ENCODE data around the gene C9orf85. TPM values are rescaled to one million over a fixed set of nuclear protein-coding genes. Genes with fewer than 3 reads are reported as not detected.
A peak's percentile ranks its signal among the peaks of the same experiment; 100 is the strongest.

The C9orf85 gene
- total and polyA plus RNA-seq, 2 of the 8 experiments (the other 6 are each of a cell fraction or from before 2014, with no cell fraction given), result 6.3 to 14.5 TPM

GRCh38 chr9:71985297-71985911, 74.0 kb downstream of the C9orf85 start:
- no peaks in the 10 kb centered on the region for H3K36me3 ChIP-seq (ENCODE audit: control insufficient read depth in 2 of 4, insufficient read depth in 4 of 4, low read length in 3 of 4)
- H2BK12ac ChIP-seq (ENCODE audit: low read depth, low read length), result no peak overlapping the region
- no peaks in the 10 kb centered on the region for H3K9me3 ChIP-seq (ENCODE audit: insufficient read depth in 2 of 2, low read depth in 1 of 2, low read length in 1 of 2)
- CTCF ChIA-PET (ENCODE audit: partially characterized antibody), result interaction anchor here (0.6 to 1.9 kb wide), 14 partner anchors 9 to 872 kb away, joined by 3 to 22 read pairs (median 4); no protein-coding TSS in a partner anchor
- H3K23me2 ChIP-seq (ENCODE audit: low read depth, low read length), result no peaks in the 10 kb centered on the region
- H3K79me2 ChIP-seq (ENCODE audit: control insufficient read depth in 1 of 2, insufficient read depth in 2 of 2, low read length in 2 of 2), result no peaks in the 10 kb centered on the region
- H2BK5ac ChIP-seq (ENCODE audit: low read depth, low read length), result no peak overlapping the region
- H3K27me3 ChIP-seq (replicated peaks in 1 of 4; ENCODE audit: control insufficient read depth in 3 of 4, extremely low read depth in 1 of 4, insufficient read depth in 3 of 4, low read length in 3 of 4), result no peaks in the 10 kb centered on the region
- no peak overlapping the region for H4K8ac ChIP-seq (ENCODE audit: extremely low read depth, insufficient read depth, low read length)
- no peak overlapping the region for H3K23ac ChIP-seq (ENCODE audit: insufficient read length)
- H3K27ac ChIP-seq (ENCODE audit: low read depth, low read length), result no peak overlapping the region
- H4K20me1 ChIP-seq (replicated peaks in 1 of 2; ENCODE audit: control insufficient read depth in 1 of 2, insufficient read depth in 2 of 2, low read length in 2 of 2), result no peaks in the 10 kb centered on the region
- FAIRE-seq (peak; percentile 98), DNase-seq (ENCODE audit: low read depth in 1 of 2, low spot score in 2 of 2) (peak in 1 of 2 experiments; percentile 51)
- no peaks in the 10 kb centered on the region for H3K79me1 ChIP-seq (ENCODE audit: low read depth, low read length)
- H3K56ac ChIP-seq (replicated peaks; ENCODE audit: insufficient read length, low read depth, low read length), result no peak overlapping the region
- no peak overlapping the region for H2BK20ac ChIP-seq (ENCODE audit: low read length)
- POLR2A ChIA-PET (ENCODE audit: partially characterized antibody), result interaction anchor here (0.6 to 2.2 kb wide), 3 partner anchors 10 to 216 kb away, joined by 3 to 8 read pairs (median 4); partner anchors contain the start of genes ABHD17B and C9orf85
- H4K91ac ChIP-seq (replicated peaks; ENCODE audit: insufficient read length, low read length), result no peak overlapping the region
- peaks cover 0 to 12% (median 6%) of the 10 kb centered on the region in 4 experiments for H3K4me1 ChIP-seq (replicated peaks in 1 of 4; ENCODE audit: control insufficient read depth in 3 of 4, insufficient read depth in 4 of 4, low read length in 3 of 4)
- no peak overlapping the region for H3K9ac ChIP-seq (replicated peaks in 1 of 4; ENCODE audit: extremely low read depth in 1 of 4, low read depth in 3 of 4, low read length in 3 of 4)
- peak overlapping the region in 1 of 4 experiments; percentile 12; a peak in 1 of 8 replicates for H3K4me3 ChIP-seq (ENCODE audit: extremely low read depth in 1 of 4, insufficient read depth in 2 of 4, low read depth in 3 of 4, low read length in 4 of 4)
- no peak overlapping the region for H3K14ac ChIP-seq (ENCODE audit: insufficient read length)
- no peak overlapping the region for H3K4ac ChIP-seq (replicated peaks; ENCODE audit: insufficient read length, low read depth, low read length)
- H2AFZ ChIP-seq (ENCODE audit: low read length), result 0 out of 2 replicates have a peak overlapping the region, but pooled peaks have one; percentile 14
- H2BK120ac ChIP-seq (replicated peaks; ENCODE audit: low read depth, low read length), result no peak overlapping the region
- WGBS, 2 experiments (ENCODE audit: extremely low coverage in 1 of 2, insufficient coverage in 1 of 2, insufficient read length in 1 of 2, insufficient replicate concordance in 2 of 2, low coverage in 1 of 2, low lambda C conversion rate in 2 of 2, missing lambda C conversion rate in 1 of 2), result 39% methylated on average over 10 of the region's 10 CpGs; no CpG with 5 or more reads in 1 of the 2 experiments
- H4K5ac ChIP-seq (ENCODE audit: insufficient read length, low read depth, low read length), result no peak overlapping the region
- no peak overlapping the region for H3K18ac ChIP-seq (ENCODE audit: extremely low read depth, low read length)
- H3K4me2 ChIP-seq (ENCODE audit: insufficient read depth in 1 of 2, low read depth in 2 of 2, low read length in 2 of 2), result no peak overlapping the region; a peak in 1 of 4 replicates
- H2BK15ac ChIP-seq (ENCODE audit: low read length), result no peak overlapping the region
- no peak overlapping the region for H2AK5ac ChIP-seq (ENCODE audit: low read depth, low read length)
- TF ChIP-seq NANOG (IDR thresholded peaks at IDR 0.05; ENCODE audit: insufficient read depth, low read depth, low read length, poor library complexity, severe bottlenecking) (peak; percentile 81), EZH2 (IDR thresholded peaks at IDR 0.05; ENCODE audit: low read depth, low read length, severe bottlenecking) (no peak), PHF8 (conservative IDR thresholded peaks at IDR 0.05; ENCODE audit: low read depth, low read length) (no peak), CBX8 (IDR thresholded peaks at IDR 0.05; ENCODE audit: borderline replicate concordance, low read depth, low read length) (no peak), POU5F1 (IDR thresholded peaks at IDR 0.05; ENCODE audit: low read depth, low read length) (peak; percentile 94), SP1 (IDR thresholded peaks at IDR 0.05; ENCODE audit: low read depth, low read length) (0 out of 2 replicates have a peak, but pooled peaks have one; percentile 21), TAF7 (optimal IDR thresholded peaks at IDR 0.05; ENCODE audit: borderline replicate concordance, low read depth, low read length) (no peak), RAD21 (IDR thresholded peaks at IDR 0.05 in 1 of 2, conservative IDR thresholded peaks at IDR 0.05 in 1 of 2; ENCODE audit: low read depth in 2 of 2, low read length in 2 of 2) (peak; percentile 66 to 73)
- TF ChIP-seq, protein P1, sequence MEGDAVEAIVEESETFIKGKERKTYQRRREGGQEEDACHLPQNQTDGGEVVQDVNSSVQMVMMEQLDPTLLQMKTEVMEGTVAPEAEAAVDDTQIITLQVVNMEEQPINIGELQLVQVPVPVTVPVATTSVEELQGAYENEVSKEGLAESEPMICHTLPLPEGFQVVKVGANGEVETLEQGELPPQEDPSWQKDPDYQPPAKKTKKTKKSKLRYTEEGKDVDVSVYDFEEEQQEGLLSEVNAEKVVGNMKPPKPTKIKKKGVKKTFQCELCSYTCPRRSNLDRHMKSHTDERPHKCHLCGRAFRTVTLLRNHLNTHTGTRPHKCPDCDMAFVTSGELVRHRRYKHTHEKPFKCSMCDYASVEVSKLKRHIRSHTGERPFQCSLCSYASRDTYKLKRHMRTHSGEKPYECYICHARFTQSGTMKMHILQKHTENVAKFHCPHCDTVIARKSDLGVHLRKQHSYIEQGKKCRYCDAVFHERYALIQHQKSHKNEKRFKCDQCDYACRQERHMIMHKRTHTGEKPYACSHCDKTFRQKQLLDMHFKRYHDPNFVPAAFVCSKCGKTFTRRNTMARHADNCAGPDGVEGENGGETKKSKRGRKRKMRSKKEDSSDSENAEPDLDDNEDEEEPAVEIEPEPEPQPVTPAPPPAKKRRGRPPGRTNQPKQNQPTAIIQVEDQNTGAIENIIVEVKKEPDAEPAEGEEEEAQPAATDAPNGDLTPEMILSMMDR (IDR thresholded peaks at IDR 0.05; ENCODE audit: control extremely low read depth in 1 of 3, insufficient read depth in 1 of 3, low read depth in 1 of 3, low read length in 3 of 3), result peak in 2 of 3 experiments; percentile 57 to 77; a peak in 2 of 4 replicates
